Measurements from ENCODE around the gene COL27A1. TPM values are rescaled to one million over a fixed set of nuclear protein-coding genes. Genes with fewer than 3 reads are reported as not detected.

The COL27A1 gene
- total and polyA plus RNA-seq, 2 donors (not counting 1 experiment from before 2014, with no cell fraction given) = 0.16 to 0.27 TPM

GRCh38 chr9:114357911-114358328 lies 202.6 kb downstream of the COL27A1 start:
- peaks cover 4 to 14% of the 10 kb centered on the region in 2 donors for H3K4me1 ChIP-seq (ENCODE audit: control insufficient read depth in 2 of 2, insufficient read depth in 2 of 2, low read length in 2 of 2)
- H3K4me2 ChIP-seq (replicated peaks; ENCODE audit: low read depth, low read length, poor library complexity, severe bottlenecking) = no peak overlapping the region

GRCh38 chr9:114359801-114360200 lies 204.5 kb downstream of the COL27A1 start:
- Histone ChIP-seq H3K9ac (ENCODE audit: low read length) (no peak overlapping the region), H3K9me3 (ENCODE audit: control extremely low read depth in 1 of 3, control insufficient read depth in 2 of 3, insufficient read depth in 1 of 3, low read length in 2 of 3) (no peaks in the 10 kb centered on the region), H3K27ac (ENCODE audit: low read length in 2 of 2) (peak overlapping the region in 1 of 2 donors; percentile 47), H3K36me3 (replicated peaks in 1 of 2; ENCODE audit: control extremely low read depth in 1 of 2, control insufficient read depth in 1 of 2, extremely low read depth in 1 of 2, insufficient read depth in 2 of 2, low read length in 1 of 2) (peaks cover 13 to 99% of the 10 kb centered on the region in 2 experiments), H2AFZ (ENCODE audit: insufficient read depth, low read depth, low read length, poor library complexity, severe bottlenecking) (no peak overlapping the region), H3K4me3 (ENCODE audit: control extremely low read depth in 1 of 5, extremely low read depth in 1 of 5, insufficient read depth in 1 of 5, low read depth in 2 of 5, low read length in 4 of 5) (no peak overlapping the region), H3K27me3 (replicated peaks in 1 of 4; ENCODE audit: control extremely low read depth in 1 of 4, control insufficient read depth in 3 of 4, insufficient read depth in 4 of 4, low read length in 3 of 4) (no peaks in the 10 kb centered on the region), H4K20me1 (ENCODE audit: control insufficient read depth, insufficient read depth, low read length, poor library complexity, severe bottlenecking) (peaks cover 70% of the 10 kb centered on the region), H3K79me2 (ENCODE audit: control insufficient read depth, insufficient read depth, low read length) (peaks cover 87% of the 10 kb centered on the region), H3K4me2 (replicated peaks; ENCODE audit: low read depth, low read length, poor library complexity, severe bottlenecking) (no peak overlapping the region), H3K4me1 (ENCODE audit: control insufficient read depth in 2 of 2, insufficient read depth in 2 of 2, low read length in 2 of 2) (peaks cover 23 to 33% of the 10 kb centered on the region in 2 donors)
- Mint-ChIP-seq H3K9me3 (ENCODE audit: insufficient read depth) (peaks cover 2% of the 10 kb centered on the region), H3K27me3 (no peaks in the 10 kb centered on the region), H3K27ac (peak overlapping the region; percentile 80), H3K4me3 (no peak overlapping the region), H3K4me1 (peaks cover 33% of the 10 kb centered on the region)
- ChIA-PET CTCF (no interaction called here), POLR2A (no interaction called here)
- DNase-seq (no peak), ATAC-seq (ENCODE audit: low read depth) (no peak)
- no peak for TF ChIP-seq EZH2 (IDR thresholded peaks at IDR 0.05; ENCODE audit: borderline replicate concordance, insufficient read depth, low read depth, low read length, poor library complexity, severe bottlenecking)
- no peak for TF ChIP-seq CTCF (IDR thresholded peaks at IDR 0.05)
- intact Hi-C loops (cut with micrococcal nuclease) = loop anchor here (5.0 kb wide), 1 partner anchor 38 kb away; no protein-coding TSS in a partner anchor
- WGBS (ENCODE audit: insufficient coverage) = 100% methylated on average over 2 of the region's 7 CpGs

More at GRCh38 chr9:114357911-114358328, 202.6 kb downstream of the COL27A1 start:
- CTCF ChIA-PET = no interaction called here
- H3K9ac ChIP-seq (ENCODE audit: low read length) = no peak overlapping the region
- intact Hi-C loops (cut with micrococcal nuclease) = no loop called here
- Mint-ChIP-seq H3K27me3 (no peaks in the 10 kb centered on the region), H3K9me3 (ENCODE audit: insufficient read depth) (no peaks in the 10 kb centered on the region), H3K4me1 (peaks cover 15% of the 10 kb centered on the region), H3K4me3 (no peak overlapping the region), H3K27ac (peak overlapping the region; percentile 72)
- H4K20me1 ChIP-seq (ENCODE audit: control insufficient read depth, insufficient read depth, low read length, poor library complexity, severe bottlenecking) = peaks cover 70% of the 10 kb centered on the region
- ATAC-seq (ENCODE audit: low read depth) (no peak), DNase-seq (no peak)
- peaks cover 68% of the 10 kb centered on the region for H3K79me2 ChIP-seq (ENCODE audit: control insufficient read depth, insufficient read depth, low read length)
- H3K9me3 ChIP-seq (ENCODE audit: control extremely low read depth in 1 of 3, control insufficient read depth in 2 of 3, insufficient read depth in 1 of 3, low read length in 2 of 3) = no peaks in the 10 kb centered on the region
- H3K36me3 ChIP-seq (replicated peaks in 1 of 2; ENCODE audit: control extremely low read depth in 1 of 2, control insufficient read depth in 1 of 2, extremely low read depth in 1 of 2, insufficient read depth in 2 of 2, low read length in 1 of 2) = peaks cover 10 to 93% of the 10 kb centered on the region in 2 experiments
- no peaks in the 10 kb centered on the region for H3K27me3 ChIP-seq (replicated peaks in 1 of 4; ENCODE audit: control extremely low read depth in 1 of 4, control insufficient read depth in 3 of 4, insufficient read depth in 4 of 4, low read length in 3 of 4)
- TF ChIP-seq EZH2 (IDR thresholded peaks at IDR 0.05; ENCODE audit: borderline replicate concordance, insufficient read depth, low read depth, low read length, poor library complexity, severe bottlenecking) = no peak
- no peak for TF ChIP-seq CTCF (IDR thresholded peaks at IDR 0.05)
- POLR2A ChIA-PET = no interaction called here
- H2AFZ ChIP-seq (ENCODE audit: insufficient read depth, low read depth, low read length, poor library complexity, severe bottlenecking) = no peak overlapping the region
- WGBS (ENCODE audit: insufficient coverage) = 94% methylated on average over 9 of the region's 9 CpGs
- no peak overlapping the region for H3K4me3 ChIP-seq (ENCODE audit: control extremely low read depth in 1 of 5, extremely low read depth in 1 of 5, insufficient read depth in 1 of 5, low read depth in 2 of 5, low read length in 4 of 5)
- H3K27ac ChIP-seq (ENCODE audit: low read length in 2 of 2) = peak overlapping the region; percentile 6 to 41
